HK-2 (cell line): ENCODE measurements around the gene POLRMT.
"Not testable (repeated sequence)": the region's sequence is repeated elsewhere in the genome, so short reads cannot be mapped to it uniquely, and the experiment has no call there.

Experiments
- DNase-seq: peaks from one replicate; pipeline ENCODE4 v3.0.0-alpha.2; 2018; ENCODE audit not compliant: unreplicated experiment

POLRMT gene

DNA sequence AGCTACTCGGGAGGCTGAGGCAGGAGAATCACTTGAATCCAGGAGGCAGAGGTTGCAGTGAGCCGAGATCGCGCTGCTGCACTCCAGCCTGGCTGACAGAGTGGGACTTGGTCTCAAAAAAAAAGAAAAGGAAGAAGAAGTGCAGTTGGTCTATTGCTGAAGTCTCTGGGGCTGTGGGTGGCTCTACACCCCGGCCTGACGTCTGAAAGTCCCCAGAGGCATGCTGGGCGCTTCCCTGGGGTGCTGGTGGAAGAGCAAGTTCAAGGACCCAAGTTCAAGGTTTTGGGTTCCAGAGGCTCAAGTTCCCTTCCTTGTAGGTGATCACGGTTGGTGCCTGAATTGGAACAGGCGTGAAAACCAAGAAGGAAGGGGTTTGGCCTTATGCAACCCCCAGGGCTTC, 39.8 kb downstream of the POLRMT start:
- DNase-seq = no peak

GRCh38 chr19:593055-593454, 40.3 kb downstream of the POLRMT start:
- no peak for DNase-seq

DNA sequence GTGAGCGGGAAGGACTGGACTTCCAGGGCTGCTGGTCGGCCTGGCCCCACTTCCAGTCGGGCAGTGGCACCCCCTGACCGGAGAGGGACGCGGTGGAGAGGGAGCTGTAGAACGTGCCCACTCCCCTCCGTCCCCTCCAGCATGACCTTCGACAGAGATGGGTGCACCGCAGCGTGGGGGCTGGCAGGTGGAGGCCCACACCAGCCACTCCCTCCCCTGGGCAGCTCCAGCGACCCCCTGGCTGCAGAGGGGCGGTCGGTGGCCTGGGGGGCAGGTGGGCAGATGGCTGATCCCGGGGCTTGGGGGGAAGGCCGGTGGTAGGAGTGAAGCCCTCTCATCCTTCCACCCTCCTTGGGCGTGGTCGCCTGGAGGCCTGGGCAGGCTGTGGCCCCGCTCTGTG, 41.2 kb downstream of the POLRMT start:
- no peak for DNase-seq

DNA sequence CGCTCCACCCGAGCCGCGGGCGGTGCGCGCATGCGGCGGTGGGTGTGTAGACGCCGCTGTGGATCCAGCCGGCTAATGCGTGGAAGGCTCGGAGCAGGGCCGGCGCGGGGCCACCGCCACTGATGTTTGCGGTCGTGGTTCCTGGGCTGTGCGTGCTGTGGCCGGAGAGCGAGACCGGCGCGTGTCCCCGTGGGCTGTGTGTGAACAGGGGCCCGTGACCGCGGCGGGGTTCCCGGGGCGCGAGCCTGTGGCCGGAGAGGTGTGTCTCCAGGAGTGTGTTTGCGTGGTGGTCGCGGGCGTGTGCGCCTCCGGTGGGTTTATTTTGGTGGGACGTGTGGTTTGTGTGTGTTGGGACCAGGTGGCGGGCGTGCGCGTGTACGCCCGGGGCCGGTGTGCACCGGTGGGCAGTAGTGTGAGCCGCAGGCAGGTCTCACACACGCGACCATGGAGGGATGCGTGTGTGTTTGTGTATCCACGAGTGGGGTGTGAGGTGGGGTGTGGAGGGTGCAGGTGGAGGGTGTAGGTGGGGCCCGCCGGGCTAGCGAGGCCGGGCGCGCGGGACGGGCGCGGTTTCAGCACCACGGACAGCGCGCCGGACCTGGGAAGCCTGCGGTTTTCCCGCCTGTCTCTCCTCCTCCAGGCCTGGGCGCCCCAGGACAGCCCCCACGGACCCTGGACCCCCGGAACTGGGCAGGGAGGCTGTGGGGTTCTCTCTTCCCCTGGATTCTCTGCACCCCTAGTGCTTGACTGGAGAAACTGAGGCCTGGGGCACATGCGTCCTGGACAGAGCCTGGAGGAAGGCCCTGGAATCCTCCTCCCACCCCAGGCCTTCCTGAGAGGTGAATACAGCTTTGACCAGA, 42.0 kb downstream of the POLRMT start:
- DNase-seq = no peak

- DNase-seq = no peak
Measured at GRCh38 chr19:590750-591098, 42.6 kb downstream of the POLRMT start.

DNA sequence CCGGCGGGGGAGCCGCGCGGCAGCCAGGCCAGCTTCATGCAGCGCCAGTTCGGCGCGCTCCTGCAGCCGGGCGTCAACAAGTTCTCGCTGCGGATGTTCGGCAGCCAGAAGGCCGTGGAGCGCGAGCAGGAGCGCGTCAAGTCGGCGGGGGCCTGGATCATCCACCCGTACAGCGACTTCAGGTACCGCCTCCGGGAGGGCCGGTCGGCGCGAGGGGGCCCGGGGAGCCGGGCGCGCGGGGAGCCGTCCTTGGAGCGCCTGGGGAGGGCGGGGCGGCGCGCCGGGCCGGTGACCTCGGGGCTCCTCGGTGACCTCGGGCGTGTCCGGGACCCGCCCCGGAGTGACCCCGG, 43.0 kb downstream of the POLRMT start:
- DNase-seq = no peak

- DNase-seq = no peak
Measured at GRCh38 chr19:589693-590395, 43.5 kb downstream of the POLRMT start, which contains the start of gene HCN2. Gene HCN2, plus strand, starts transcription at chr19:589881. Its CDS starts 65 bp downstream, at chr19:589946.

DNA sequence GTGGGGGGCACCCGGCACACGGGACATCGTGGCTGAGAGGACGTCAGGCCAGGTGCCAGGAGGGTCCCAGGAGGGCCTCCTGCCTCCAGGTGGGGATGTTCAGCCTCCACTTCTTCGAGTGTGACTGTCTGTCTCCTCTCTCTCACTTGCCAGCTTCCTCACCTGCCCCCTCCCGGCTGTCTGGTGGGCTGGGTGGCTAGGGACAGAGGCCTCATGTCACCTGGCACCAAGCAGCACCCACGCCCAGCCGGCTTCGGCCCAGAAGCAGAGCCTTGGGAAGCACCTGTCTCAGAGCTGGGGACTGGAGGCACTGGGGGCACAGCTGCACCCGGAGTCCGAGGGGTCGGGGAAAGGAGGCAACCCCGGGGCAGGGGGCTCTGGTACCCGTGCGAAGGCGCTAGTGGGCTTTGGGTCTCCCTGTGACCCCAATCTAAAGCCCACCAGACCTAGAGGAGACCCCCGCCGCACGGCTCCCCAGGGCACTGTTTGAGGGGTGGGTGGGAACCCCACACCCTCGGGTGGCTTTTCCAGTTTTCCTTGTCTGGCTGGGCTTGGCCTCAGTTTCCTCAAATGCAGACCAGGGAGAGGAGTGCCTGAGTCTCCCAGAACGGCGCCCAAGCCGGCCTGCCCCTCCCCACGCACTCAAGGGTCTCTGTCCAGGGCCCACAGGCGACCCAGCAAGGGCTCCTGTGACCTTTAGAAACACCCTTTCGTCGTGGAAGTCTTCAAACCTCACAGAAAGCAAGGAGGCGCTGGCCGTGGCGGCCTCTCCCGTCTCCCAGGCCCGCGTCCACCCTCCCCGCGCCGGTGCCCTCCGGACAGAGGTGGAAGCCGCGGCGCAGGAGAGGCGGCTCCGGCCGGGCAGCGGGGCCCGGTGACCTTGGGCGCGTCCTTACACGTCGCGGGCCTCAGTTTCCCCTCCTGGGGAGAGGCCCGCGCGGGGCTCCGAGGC, 44.3 kb downstream of the POLRMT start:
- no peak for DNase-seq

- peak; percentile 83 for DNase-seq
Measured at GRCh38 chr19:588093-588740, 45.1 kb downstream of the POLRMT start.

- no peak for DNase-seq
Measured at GRCh38 chr19:585551-586110, 47.7 kb downstream of the POLRMT start.

- DNase-seq = not testable (repeated sequence)
Measured at GRCh38 chr19:585146-585545, 48.2 kb downstream of the POLRMT start.

DNA sequence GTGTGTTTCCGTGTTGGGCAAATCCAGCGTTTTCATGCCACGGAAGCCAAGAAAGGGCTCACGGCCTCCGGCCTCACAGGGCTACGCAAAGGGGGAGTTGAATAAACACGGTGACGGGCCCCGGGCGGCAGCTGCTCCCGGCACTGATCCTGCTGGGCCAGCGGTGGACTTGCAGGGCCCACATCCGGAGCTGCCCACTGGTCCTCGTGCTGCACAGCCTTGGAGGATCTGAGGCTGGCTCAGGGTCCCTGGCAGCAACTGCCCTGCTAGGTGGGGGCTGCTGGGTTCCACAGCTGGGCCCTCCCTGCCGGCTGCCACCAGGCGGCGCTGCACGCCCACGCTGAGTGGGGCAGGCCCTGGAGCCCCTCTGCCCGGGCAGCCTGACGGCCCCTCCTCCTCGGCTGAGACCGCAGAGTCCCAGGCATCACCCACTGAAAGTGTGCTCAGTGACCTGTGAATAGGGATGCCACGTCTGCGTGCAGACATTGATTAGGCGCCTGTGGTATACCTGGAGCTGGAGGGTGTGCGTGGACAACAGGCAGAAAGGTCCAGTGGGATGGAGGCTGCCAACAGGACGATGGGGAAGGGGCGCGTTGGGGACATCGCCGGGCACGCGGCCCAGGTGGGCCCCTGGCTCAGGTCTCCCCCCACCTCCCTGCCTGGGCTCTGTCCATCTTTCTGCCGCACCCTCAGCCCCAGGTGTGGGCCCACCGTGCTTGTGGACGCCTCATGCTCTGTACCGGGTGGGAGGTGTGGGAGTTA, 48.9 kb downstream of the POLRMT start:
- DNase-seq = no peak

GRCh38 chr19:583968-584239, 49.4 kb downstream of the POLRMT start:
- no peak for DNase-seq

DNA sequence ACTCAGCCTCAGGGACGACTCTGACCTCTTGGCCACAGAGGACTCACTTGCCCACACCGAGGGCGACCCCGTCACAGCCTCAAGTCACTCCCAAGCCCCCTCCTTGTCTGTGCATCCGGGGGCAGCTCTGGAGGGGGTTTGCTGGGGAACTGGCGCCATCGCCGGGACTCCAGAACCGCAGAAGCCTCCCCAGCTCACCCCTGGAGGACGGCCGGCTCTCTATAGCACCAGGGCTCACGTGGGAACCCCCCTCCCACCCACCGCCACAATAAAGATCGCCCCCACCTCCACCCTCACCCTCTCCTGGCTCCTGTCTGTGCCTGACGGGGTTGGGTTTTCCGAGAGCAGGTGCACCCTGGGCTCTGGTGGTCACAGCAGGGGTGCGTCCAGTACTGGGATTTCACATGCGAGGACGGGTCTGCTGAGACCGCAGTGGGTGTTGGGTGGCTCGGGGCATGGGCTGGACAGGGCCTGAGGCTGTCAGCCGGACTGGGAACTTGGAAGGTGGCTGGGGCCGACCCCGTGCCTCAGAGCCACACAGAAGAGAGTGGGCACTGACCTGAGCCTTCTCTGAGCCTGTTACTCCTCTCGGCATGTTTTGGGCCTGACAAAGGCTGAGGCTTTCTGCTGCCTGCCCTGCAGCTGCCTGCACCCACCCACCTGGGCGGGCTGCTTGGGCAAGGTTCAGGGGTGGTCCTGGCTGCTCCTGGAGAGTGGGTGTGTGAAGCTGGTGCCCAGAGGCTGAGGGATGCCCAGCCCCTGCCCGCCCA, 50.0 kb downstream of the POLRMT start:
- no peak for DNase-seq

GRCh38 chr19:582497-583197, 50.7 kb downstream of the POLRMT start:
- DNase-seq = peak; percentile 67

- DNase-seq = no peak
Measured at GRCh38 chr19:581399-582111, 51.8 kb downstream of the POLRMT start.

GRCh38 chr19:580274-580835, 53.0 kb downstream of the POLRMT start:
- DNase-seq = no peak

DNA sequence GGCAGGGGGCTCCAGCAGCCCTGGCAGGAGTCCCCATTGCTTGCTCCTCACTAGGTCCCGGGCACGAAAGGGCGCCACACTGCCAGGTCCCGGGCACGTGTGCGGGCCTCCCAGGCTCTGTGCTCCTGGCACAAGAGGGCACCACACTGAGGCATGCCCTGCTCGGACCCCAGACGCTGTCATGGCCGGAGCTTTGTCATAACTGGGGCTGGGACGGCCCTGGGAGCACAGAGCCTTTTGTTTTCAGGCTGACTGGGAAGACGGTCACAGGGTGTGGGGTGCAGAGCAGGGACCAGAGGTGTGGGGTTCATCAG, 53.5 kb downstream of the POLRMT start:
- no peak for DNase-seq
